Amniotic stem cell (primary cell): Measurements from ENCODE around the gene HSDL2.
"Not testable (repeated sequence)": the region's sequence is repeated elsewhere in the genome, so short reads cannot be mapped to it uniquely, and the experiment has no call there.

Source experiments
- DNase-seq: peaks from one replicate; lab custom pipeline; 2025; lab: John Stamatoyannopoulos, UW

Gene HSDL2

GRCh38 chr9:112501287-112501686, 121.4 kb downstream of the HSDL2 start:
- no peak for DNase-seq

- no peak for DNase-seq
These were observed 122.5 kb downstream of the HSDL2 start for GRCh38 chr9:112502175-112502946.

DNA sequence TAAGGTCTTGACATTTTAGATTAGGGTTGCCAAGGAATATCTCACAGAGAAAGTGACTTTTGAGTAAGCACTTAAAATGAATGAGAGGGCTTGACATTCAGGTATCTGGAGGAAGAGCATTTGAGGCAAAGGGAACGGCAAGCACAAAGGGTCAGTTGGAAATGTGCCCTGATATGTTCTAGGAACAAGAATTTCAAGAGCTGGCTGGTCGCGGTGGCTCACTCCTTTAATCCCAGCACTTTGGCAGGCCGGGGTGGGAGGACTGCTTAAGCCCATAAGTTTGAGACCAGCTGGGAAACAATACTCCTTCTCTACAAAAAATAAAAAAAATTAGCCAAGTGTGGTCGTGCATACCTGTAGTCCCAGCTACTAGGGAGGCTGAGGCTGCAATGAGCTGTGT, 123.3 kb downstream of the HSDL2 start:
- no peak for DNase-seq

DNA sequence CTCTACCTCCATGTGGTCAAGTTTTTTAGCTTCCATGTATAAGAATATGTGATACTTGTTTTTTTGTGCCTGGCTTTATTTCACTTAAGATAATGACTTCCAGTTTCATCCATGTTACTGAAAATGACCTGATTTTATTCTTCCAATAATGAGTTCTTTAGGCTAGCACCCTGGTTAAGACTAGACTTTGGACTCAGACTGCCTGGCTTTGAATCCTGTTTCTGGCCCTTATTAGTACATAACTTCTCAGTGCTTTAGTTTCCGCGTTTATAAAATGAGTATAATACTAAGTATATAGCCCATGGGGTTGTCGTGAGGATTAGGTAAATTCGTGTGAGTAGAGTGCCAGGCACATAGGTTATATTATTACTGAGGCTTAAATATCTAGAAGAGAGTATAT, 125.2 kb downstream of the HSDL2 start:
- DNase-seq = no peak

DNA sequence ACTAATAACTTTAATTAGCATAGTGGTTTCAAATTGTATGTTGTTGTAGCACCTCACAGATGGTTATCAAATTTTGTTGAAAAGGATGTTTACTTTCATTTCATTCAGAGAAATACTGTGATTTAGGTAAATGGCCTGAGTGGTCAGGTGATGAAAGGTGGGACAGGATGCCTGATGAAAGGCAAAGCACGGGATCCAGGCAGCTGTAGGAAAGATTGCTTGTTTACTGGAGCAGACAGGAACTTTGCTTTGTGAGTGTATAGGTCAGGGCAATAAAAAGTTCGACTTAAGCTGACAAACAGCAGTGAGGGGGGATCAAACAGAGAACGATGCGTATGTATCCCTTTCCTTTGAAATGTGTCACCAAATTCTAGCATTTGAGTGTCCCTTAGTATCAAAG, 125.7 kb downstream of the HSDL2 start:
- DNase-seq = no peak

GRCh38 chr9:112506571-112506970, 126.7 kb downstream of the HSDL2 start:
- DNase-seq = no peak

DNA sequence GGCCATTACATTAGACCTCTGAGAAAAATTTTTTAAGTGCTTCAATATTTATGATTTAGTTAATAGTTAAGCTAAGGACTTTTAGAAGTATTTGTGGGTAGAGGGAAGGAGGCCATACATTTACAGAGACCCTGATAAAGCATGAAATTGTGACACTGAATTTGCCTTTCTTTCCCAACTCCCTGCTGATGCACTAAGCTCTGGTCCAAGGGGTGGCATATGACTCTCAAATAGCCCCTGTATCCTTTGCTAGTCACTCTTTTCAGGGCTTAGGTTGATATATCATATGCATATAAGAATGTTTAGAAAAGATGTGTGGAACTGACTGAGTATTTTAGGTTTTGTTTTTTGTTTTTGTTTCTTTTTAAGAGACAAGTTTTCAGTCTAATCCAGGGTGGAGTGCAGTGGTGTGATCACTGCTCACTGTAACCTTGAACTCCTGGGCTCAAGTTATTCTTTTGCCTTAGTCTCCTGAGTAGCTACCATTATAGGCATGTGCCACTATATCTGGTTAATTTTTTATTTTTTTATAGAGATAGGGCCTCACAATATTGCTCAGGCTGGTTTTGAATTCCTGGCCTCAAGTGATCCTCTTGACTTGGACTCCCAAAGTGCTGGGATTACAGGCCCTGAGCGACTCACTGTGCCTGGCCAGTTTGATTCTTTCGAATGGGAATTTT, 127.2 kb downstream of the HSDL2 start:
- DNase-seq = no peak

GRCh38 chr9:112508377-112508776, 128.5 kb downstream of the HSDL2 start:
- no peak for DNase-seq

- not testable (repeated sequence) for DNase-seq
These were observed 132.5 kb downstream of the HSDL2 start for GRCh38 chr9:112512377-112512776.

DNA sequence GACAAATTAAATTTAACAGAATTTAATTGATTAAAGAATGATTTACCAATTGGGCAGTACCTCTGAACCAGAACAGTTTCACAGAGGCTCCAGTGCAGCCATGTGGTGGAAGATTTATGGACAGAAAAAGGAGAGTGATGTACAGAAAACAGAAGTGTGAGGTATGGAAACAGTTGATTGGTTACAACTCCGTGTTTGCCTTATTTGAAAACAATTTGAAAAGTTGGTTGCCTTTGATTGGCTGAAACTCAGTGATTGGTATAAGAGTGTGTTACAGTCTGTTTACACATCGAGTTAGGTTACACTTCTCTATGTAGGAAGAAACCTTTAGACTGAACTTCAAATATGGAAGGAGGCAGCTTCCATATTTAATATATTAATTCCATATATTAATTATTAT, 136.9 kb downstream of the HSDL2 start:
- DNase-seq = no peak

- no peak for DNase-seq
These were observed 140.2 kb downstream of the HSDL2 start for GRCh38 chr9:112520069-112520468.

GRCh38 chr9:112520656-112521055, 140.7 kb downstream of the HSDL2 start:
- no peak for DNase-seq
